ENCODE measurements around the gene CDK2AP2. TPM values are rescaled to one million over a fixed set of nuclear protein-coding genes. Genes with fewer than 3 reads are reported as not detected.

Gene CDK2AP2
- total RNA-seq, 4 donors from 2014 or later, result 23.5 to 50.5 (median 34.7) TPM

GRCh38 chr11:67544616-67545242, 36.8 kb upstream of the CDK2AP2 start:
- no peak for TF ChIP-seq CTCF (IDR thresholded peaks at IDR 0.05)
- DNase-seq (ENCODE audit: low spot score) (no peak), ATAC-seq (ENCODE audit: low FRiP score) (no peak)

GRCh38 chr11:67543585-67543984, 35.6 kb upstream of the CDK2AP2 start:
- ATAC-seq (ENCODE audit: low FRiP score), result no peak
- TF ChIP-seq CTCF (IDR thresholded peaks at IDR 0.05), result no peak

GRCh38 chr11:67542971-67543370, 35.0 kb upstream of the CDK2AP2 start:
- DNase-seq (ENCODE audit: low spot score) (no peak), ATAC-seq (ENCODE audit: low FRiP score) (no peak)
- TF ChIP-seq CTCF (IDR thresholded peaks at IDR 0.05), result no peak

More at GRCh38 chr11:67543585-67543984, 35.6 kb upstream of the CDK2AP2 start:
- DNase-seq (ENCODE audit: low spot score), result no peak

- no peak for TF ChIP-seq CTCF (IDR thresholded peaks at IDR 0.05)
- ATAC-seq (ENCODE audit: low FRiP score), result no peak
Observed at GRCh38 chr11:67542169-67542568, 34.2 kb upstream of the CDK2AP2 start.

GRCh38 chr11:67541198-67541597, 33.2 kb upstream of the CDK2AP2 start:
- no peak for TF ChIP-seq CTCF (IDR thresholded peaks at IDR 0.05)
- DNase-seq (ENCODE audit: low spot score), result no peak
- ATAC-seq (ENCODE audit: low FRiP score), result no peak

More at GRCh38 chr11:67542169-67542568, 34.2 kb upstream of the CDK2AP2 start:
- DNase-seq (ENCODE audit: low spot score), result no peak

- DNase-seq (ENCODE audit: low spot score) (no peak), ATAC-seq (ENCODE audit: low FRiP score) (no peak)
- TF ChIP-seq CTCF (IDR thresholded peaks at IDR 0.05), result no peak
Observed at GRCh38 chr11:67539550-67539949, 31.6 kb upstream of the CDK2AP2 start.

- ATAC-seq (ENCODE audit: low FRiP score), result no peak
- DNase-seq (ENCODE audit: low spot score), result no peak
- no peak for TF ChIP-seq CTCF (IDR thresholded peaks at IDR 0.05)
Observed at GRCh38 chr11:67538823-67539505, 31.0 kb upstream of the CDK2AP2 start.

Data from omental fat pad (tissue), 4 donors.